ENCODE measurements around the gene CAPZB.

The CAPZB gene

GRCh38 chr1:19324665-19324990, 160.7 kb downstream of the CAPZB start:
- DNase-seq, result no peak

DNA sequence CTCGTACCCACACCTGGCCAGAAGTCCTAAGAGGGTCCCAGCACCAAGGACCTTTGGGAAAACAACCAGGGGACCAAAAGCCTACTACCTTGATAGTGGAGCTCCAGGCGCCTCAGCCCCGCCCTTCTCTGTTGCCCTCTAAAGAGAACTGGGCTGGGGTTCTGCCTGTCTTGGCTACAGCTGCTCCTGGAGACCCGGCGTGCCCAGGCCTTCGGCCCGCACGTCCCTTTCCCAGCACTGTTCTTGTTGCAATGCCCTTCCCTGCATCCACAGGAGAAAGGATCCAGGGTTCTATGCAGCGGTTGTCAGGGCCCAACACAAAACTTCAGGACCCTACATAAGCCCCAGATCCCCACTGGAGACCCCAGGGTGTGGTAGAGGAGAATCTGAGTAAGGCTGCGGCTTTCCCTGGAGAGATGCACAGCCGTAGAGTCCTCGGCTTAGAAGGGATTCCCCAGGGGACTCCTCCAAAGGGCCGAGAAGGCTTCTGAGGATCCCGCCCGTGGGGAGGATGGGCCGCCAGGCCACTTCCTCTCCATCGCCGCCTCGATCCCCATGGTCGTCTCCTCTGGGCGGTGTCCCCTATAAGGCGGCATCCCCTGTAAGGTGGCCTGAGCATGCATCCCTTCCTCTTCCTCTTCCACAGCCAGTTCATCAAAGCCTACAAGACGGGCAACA, 161.2 kb downstream of the CAPZB start:
- DNase-seq, result no peak

DNA sequence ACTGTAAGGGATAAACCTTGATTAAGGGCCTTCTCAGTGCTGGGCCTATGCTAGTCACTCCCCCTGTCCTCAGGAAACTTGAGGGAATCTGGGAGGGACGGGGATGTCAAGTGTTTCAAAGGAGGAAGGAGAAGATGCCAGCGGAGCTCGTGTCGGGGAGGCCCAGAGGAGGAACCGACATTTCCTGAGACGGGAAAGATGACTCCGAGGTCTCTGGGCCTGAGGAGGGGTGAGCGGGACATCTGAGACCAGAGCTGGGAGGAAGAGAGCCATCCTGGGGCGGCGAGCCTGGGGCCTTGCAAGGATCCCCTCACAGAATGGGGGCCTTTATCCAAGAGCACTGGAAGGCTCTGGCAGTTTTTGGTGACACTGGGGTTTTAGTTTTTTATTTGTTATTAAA, 162.9 kb downstream of the CAPZB start:
- no peak for DNase-seq

DNA sequence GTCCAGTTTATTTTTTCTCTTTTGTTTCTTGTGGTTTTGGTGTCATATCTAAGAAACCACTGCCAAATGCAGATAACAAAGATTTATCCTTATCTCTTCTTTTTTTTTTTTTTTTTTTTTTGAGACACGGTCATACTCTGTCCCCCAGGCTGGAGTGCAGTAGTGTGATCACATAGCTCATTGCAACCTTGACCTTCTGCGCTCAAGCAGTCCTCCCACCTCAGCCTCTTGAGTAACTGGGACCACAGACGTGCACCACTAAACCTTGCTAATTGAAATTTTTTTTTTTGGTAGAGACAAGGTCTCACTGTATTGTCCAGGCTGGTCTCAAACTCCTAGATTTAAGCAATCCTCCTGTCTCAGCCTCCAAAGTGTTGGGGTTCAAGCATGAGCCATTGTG, 164.3 kb downstream of the CAPZB start:
- no peak for DNase-seq

DNA sequence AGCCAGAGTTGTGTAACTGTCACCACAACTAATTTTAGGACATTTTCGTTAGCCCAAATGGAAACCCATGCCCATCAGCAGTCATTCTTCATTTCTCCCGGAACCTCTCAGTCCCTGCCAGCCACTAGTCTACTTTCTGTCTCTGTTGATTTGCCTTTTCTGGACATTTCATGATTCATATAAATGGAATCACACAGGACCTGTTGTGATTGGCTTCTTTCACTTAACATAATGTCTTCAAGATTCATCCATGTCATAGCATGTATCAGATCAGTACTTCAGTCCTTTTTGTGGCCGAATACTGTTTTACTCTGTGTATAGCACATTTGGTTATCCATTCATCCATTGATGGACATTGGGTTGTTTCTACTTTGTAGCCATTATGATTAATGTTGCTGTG, 166.1 kb downstream of the CAPZB start:
- no peak for DNase-seq

- DNase-seq, result no peak
Measured at GRCh38 chr1:19317126-19317910, 168.0 kb downstream of the CAPZB start.

GRCh38 chr1:19315378-19316198, 169.8 kb downstream of the CAPZB start:
- no peak for DNase-seq

DNA sequence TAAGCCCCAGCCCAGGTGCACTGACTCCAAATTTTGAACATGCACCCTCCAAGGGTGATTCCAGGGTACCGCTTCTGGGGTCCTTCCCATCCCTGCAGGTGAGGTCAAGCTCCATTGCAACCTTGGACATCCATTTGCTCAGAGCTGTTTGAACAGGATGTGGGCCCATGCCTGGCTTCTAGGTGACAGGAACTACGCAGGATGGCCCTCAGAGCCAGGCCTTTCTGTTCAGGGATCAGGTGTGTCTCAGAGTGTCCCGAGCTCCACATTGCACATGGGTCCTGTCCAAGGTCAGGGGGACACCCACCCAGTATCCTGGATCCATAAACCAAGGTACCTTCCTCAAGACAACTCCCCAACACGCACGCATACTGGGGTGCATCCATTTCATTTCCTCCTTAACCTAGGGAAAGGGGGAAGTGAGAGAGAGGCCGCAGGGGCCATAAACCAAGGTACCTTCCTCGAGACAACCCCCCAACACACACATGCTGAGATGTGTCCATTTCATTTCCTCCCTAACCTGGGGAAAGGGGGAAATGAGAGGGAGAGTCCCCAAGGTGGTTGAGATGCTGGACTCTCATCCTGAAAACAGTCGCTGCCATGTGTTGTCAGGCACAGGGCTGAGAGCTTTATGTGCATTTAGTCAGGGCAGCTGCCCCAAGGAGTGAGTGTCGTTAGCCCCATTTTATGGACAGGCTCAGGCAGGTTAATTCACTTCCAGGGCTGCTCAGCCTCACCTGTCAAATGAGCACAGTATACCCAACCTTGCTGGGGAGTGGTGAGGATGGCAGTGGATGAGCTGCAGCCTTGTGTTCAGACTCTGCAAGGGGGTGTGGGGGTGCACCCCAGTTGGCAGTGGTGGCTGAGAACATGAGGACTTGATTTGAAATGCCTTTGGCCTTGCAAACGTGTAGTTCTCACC, 171.1 kb downstream of the CAPZB start:
- no peak for DNase-seq

GRCh38 chr1:19313636-19313959, 171.7 kb downstream of the CAPZB start:
- DNase-seq, result no peak

DNA sequence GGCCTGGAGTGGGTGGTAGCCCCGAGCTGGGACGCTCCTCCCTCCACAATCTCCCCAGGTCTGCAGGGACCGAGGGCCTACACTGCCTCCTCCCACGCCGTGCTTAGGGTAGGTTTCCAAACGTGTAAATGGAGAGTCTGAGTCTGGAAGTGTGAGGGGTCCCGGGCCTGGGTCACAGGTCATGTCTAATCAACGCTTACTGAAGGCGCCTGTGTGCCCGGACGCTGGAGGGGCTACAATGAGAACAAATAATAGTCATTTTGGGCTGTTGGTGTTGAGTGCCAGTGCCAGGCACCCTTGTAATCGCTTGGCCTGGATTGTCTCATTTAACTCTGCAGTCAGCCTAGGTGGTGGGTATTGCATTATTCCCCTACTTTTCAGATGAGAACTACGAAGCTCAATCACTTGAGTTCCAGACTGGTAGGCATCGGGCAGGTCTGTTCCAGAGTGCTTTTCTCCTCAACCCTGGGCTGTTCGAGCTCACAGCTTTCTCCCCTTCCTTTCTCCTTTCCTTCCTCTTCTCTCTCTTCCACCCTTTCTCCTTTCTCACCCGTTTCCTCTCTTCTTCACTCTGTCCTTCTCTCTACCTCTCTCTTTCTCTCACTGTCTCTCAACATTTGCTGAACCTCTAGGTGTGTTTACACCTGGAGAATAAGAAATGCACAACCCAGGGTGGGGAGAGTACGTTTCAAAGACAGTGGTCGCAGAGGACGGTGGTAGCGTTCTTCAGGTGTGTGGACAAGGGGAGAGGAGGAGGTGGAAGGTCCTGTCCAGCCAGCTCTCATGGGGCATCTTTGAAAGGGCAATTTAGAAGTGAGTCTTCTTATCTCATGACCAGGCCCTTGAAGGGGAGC, 172.3 kb downstream of the CAPZB start:
- DNase-seq, result no peak

DNA sequence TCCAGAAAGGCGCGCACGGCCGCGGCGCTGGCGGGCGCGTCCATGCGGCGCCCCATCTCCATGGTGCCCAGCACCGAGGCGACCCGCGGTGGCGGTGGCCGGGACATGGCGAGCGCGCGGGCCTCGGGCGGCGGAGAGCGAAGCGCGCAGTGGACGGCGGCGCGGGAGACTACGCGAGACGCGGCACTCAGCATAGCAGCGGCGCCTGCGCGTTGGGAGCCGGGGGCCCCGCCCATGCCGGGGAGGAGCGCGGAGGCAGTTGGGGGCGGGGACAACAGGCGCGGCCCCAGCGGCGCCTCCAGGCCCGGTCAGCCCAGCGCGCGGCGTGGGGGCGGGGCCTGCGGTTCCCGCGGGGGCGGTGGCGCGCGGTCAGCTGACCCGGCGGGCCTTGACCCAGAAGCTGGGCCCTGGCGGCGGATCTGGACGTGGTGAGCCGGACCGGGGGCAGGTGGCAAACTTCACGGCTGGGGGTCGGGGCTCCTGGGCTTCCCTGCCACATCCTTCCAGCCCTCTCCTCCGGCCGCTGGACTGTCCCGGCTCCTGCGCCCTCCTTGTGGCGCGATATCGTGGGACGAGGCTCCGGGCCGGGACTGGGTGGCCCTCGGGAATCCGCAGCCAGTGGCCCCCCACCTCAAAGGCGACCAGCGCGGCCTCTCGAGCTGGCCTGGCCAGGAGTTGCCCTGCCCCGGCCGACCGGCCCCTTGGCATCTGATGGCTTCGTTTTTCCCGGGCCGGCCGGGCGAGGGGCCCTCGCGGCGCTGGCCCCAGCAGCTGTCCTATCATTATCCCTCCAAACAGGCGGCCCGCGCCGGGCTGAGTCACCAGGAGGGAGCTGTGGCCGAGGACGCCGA, 173.2 kb downstream of the CAPZB start, which contains the start of the genes AKR7A2 and SLC66A1:
Gene AKR7A2 (minus strand): TSS at position 214 of the 851 bp plus-strand sequence. CDS start 20 bp downstream, at position 194.
Gene SLC66A1 (plus strand): TSS at position 396 of the 851 bp plus-strand sequence. CDS start 5,352 bp downstream, outside the sequence.
- DNase-seq, result peak; percentile 91

- peak; percentile 42 for DNase-seq
Measured at GRCh38 chr1:19311503-19311930, 173.8 kb downstream of the CAPZB start.

GRCh38 chr1:19310720-19311502, 174.4 kb downstream of the CAPZB start:
- DNase-seq, result peak; percentile 1

DNA sequence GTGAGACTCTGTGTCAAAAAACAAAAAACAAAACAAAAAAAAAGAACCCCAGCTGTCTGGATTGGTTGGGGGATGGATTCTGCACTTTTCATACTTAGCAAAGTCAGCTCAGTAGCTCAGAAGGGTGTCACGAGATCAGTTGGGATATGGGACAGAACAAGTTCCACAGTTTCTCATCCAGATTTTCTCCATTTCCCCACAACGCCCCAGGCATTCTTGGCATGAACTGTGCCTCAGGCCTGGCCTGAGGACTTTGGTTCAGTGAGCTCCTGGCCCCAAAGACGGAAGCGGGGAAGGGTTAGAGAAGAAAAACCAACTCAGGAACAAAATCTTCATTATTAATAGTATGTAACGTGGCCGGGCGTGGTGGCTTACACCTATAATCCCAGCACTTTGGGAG, 175.3 kb downstream of the CAPZB start:
- DNase-seq, result no peak

DNA sequence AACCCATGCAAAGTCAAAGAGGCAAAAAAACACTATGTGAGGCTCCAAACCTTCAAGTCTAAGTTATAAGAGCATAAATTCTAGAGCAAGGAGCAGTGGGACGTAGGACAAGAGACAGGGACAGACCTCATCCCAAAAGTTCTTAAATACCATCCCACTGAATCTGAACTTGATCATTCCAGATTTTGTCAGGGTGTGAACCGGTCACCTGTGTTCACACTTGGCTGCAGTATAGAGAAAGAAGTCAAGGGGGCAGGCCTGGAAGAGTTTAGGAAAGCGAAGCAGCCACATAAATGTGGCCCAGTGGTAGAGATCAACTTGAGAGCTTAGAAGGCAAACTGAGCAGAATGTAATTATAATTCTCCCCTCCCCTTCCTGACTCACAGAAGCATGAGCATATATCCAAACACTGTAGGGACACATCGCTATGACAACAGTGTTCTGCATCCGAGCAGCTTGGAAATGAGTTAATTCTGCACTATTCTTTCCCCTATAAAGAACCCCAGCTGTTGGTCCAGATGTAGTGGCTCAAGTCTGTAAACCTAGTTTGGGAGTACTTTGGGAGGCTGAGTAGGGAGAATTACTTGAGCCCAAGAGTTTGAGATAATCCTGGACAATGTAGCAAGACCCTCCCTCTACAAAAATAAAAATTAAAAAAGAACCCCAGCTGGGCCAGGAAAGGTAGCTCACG, 176.1 kb downstream of the CAPZB start:
- DNase-seq, result no peak

DNA sequence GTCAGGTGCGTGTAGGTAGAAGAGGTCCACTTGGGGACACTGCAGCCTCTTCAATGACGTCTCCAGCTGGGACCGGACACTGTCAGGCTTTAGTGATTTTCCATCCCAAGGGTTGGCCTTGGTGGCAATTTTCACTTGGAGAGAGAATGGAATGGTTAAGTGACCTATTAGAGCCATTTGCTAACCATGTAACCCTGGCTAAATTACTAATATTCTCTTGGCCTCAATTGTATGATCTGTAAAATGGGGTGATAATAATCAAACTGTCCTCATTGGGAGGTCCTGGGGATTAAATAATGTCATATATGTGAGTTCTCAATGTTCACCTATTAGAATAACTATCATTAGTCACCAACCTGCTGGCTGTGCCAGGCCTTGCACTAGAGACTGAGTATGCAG, 176.8 kb downstream of the CAPZB start:
- no peak for DNase-seq

GRCh38 chr1:19307794-19308508, 177.4 kb downstream of the CAPZB start:
- DNase-seq, result no peak

- no peak for DNase-seq
Measured at GRCh38 chr1:19306941-19307340, 178.4 kb downstream of the CAPZB start.

Data from NCI-H1105 (cell line).